Smooth muscle cell (in vitro differentiated cells): ENCODE data around the gene BCLAF3. TPM values are rescaled to one million over a fixed set of nuclear protein-coding genes. Genes with fewer than 3 reads are reported as not detected.

Experiments
- DNase-seq: peaks from one replicate; lab custom pipeline; 2025; ENCODE audit not compliant: unreplicated experiment; lab: John Stamatoyannopoulos, UW
- H2AFZ ChIP-seq: fragments of 200-600 bp; sonication (generic); 2 replicates; pipeline ENCODE4 v1.6.0; 2016; ENCODE audit warnings: antibody characterized with exemption, low read depth, mild to moderate bottlenecking
- H3F3A ChIP-seq: fragments of 200-600 bp; sonication (generic); 2 replicates; pipeline ENCODE4 v1.6.0; 2017; ENCODE audit warnings: antibody characterized with exemption, low read depth
- H3K27ac ChIP-seq: fragments of 200-600 bp; sonication (generic); 2 replicates; pipeline ENCODE4 v1.5.1; 2016; ENCODE audit warnings: low read depth, mild to moderate bottlenecking
- H3K27me3 ChIP-seq: fragments of 200-600 bp; sonication (generic); 2 replicates; pipeline ENCODE4 v1.6.1; 2016; ENCODE audit warnings: low read depth, mild to moderate bottlenecking
- H3K36me3 ChIP-seq: fragments of 200-600 bp; sonication (generic); 2 replicates; pipeline ENCODE4 v1.5.1; 2016; ENCODE audit warnings: low read depth
- H3K4me1 ChIP-seq: fragments of 200-600 bp; sonication (generic); 2 replicates; pipeline ENCODE4 v1.5.1; 2016; ENCODE audit warnings: low read depth
- H3K4me2 ChIP-seq: fragments of 200-600 bp; sonication (generic); 2 replicates; pipeline ENCODE4 v1.6.0; 2016; ENCODE audit warnings: mild to moderate bottlenecking
- H3K4me3 ChIP-seq: fragments of 200-600 bp; sonication (generic); 2 replicates; pipeline ENCODE4 v1.5.1; 2016; ENCODE audit warnings: mild to moderate bottlenecking
- H3K79me2 ChIP-seq: fragments of 200-600 bp; sonication (generic); 2 replicates; pipeline ENCODE4 v1.6.0; 2016; ENCODE audit warnings: low read depth, mild to moderate bottlenecking
- H3K9ac ChIP-seq: fragments of 200-600 bp; sonication (generic); 2 replicates; pipeline ENCODE4 v1.6.0; 2016; ENCODE audit warnings: low read depth
- H3K9me3 ChIP-seq: fragments of 200-600 bp; sonication (generic); replicated peaks from 2 replicates; pipeline ENCODE4 v1.5.1; 2016; ENCODE audit warnings: low read depth
- H4K20me1 ChIP-seq: fragments of 200-600 bp; sonication (generic); 2 replicates; pipeline ENCODE4 v1.6.0; 2016; ENCODE audit warnings: low read depth
- CTCF ChIP-seq: fragments of 200-600 bp; sonication (generic); IDR thresholded peaks from 2 replicates; pipeline ENCODE4 v1.5.1; 2017; ENCODE audit warnings: borderline replicate concordance, mild to moderate bottlenecking, antibody characterized with exemption; ENCODE audit not compliant: insufficient read depth, poor library complexity, severe bottlenecking
- WGBS: methylation state at CpG from one replicate; pipeline ENCODE4 v1.1.7; 2016; ENCODE audit warnings: low lambda C conversion rate; 5-methylcytosine and 5-hydroxymethylcytosine counted together
- polyA plus RNA-seq: library from polyadenylated mRNA; unstranded; fragments of >200 nt; fragmentation: Nextera tagmentation; extraction: Ambion mirVana; gene quantifications from 2 replicates; pipeline ENCODE4 v1.2.1, GENCODE V29; 2016
- total RNA-seq: library from RNA; depleted of rRNA; stranded (reverse); fragments of >200 nt; gene quantifications from 2 replicates; pipeline ENCODE4 v1.2.3, GENCODE V29; 2014

BCLAF3 gene
- total and polyA plus RNA-seq, 2 experiments from 2014 or later, result 1.7 to 5.0 TPM

GRCh38 chrX:20007962-20008622, 17.2 kb upstream of the BCLAF3 start:
- no peaks in the 10 kb centered on the region for H3K27me3 ChIP-seq
- TF ChIP-seq CTCF, result no peak
- 82% methylated on average over 7 of the region's 7 CpGs for WGBS

GRCh38 chrX:20005883-20006282, 15.0 kb upstream of the BCLAF3 start:
- Histone ChIP-seq H3K9me3 (no peaks in the 10 kb centered on the region), H3K4me3 (no peak overlapping the region), H3K79me2 (no peaks in the 10 kb centered on the region), H3K27ac (no peak overlapping the region), H3F3A (no peaks in the 10 kb centered on the region), H3K27me3 (no peaks in the 10 kb centered on the region), H4K20me1 (no peaks in the 10 kb centered on the region), H2AFZ (no peak overlapping the region), H3K36me3 (no peaks in the 10 kb centered on the region), H3K4me1 (no peaks in the 10 kb centered on the region), H3K9ac (no peak overlapping the region), H3K4me2 (no peak overlapping the region)
- no peak for DNase-seq
- WGBS, result 86% methylated on average over 2 of the region's 2 CpGs
- no peak for TF ChIP-seq CTCF

More at GRCh38 chrX:20007962-20008622, 17.2 kb upstream of the BCLAF3 start:
- Histone ChIP-seq H3K9me3 (no peaks in the 10 kb centered on the region), H2AFZ (no peak overlapping the region), H4K20me1 (no peaks in the 10 kb centered on the region), H3K27ac (no peak overlapping the region), H3K4me2 (no peak overlapping the region), H3K9ac (no peak overlapping the region), H3K36me3 (no peaks in the 10 kb centered on the region), H3K4me3 (no peak overlapping the region), H3K79me2 (no peaks in the 10 kb centered on the region), H3F3A (no peaks in the 10 kb centered on the region), H3K4me1 (no peaks in the 10 kb centered on the region)
- DNase-seq, result no peak

- TF ChIP-seq CTCF, result no peak
- H3F3A ChIP-seq, result no peaks in the 10 kb centered on the region
- H3K9me3 ChIP-seq, result no peaks in the 10 kb centered on the region
- H3K9ac ChIP-seq, result no peak overlapping the region
- H4K20me1 ChIP-seq, result no peaks in the 10 kb centered on the region
- no peak overlapping the region for H3K27ac ChIP-seq
- H3K4me3 ChIP-seq, result no peak overlapping the region
- no peaks in the 10 kb centered on the region for H3K27me3 ChIP-seq
- H3K4me1 ChIP-seq, result no peaks in the 10 kb centered on the region
- H3K36me3 ChIP-seq, result no peaks in the 10 kb centered on the region
- WGBS, result 80% methylated on average over 4 of the region's 4 CpGs
- no peak overlapping the region for H2AFZ ChIP-seq
- H3K4me2 ChIP-seq, result no peak overlapping the region
- no peaks in the 10 kb centered on the region for H3K79me2 ChIP-seq
- DNase-seq, result no peak
Observed at GRCh38 chrX:20001588-20001987, 10.7 kb upstream of the BCLAF3 start.

- Histone ChIP-seq H3K27ac (no peak overlapping the region), H3K9ac (no peak overlapping the region), H3K4me3 (peak overlapping the region; percentile 64), H2AFZ (peak overlapping the region; percentile 78), H3K27me3 (no peaks in the 10 kb centered on the region), H3K36me3 (no peaks in the 10 kb centered on the region), H4K20me1 (no peaks in the 10 kb centered on the region), H3K4me2 (peak overlapping the region; percentile 78), H3K9me3 (no peaks in the 10 kb centered on the region), H3K4me1 (no peaks in the 10 kb centered on the region), H3K79me2 (peaks cover 3% of the 10 kb centered on the region), H3F3A (no peaks in the 10 kb centered on the region)
- WGBS, result 86% methylated on average over 6 of the region's 6 CpGs
- TF ChIP-seq CTCF, result no peak
- DNase-seq, result no peak
Observed at GRCh38 chrX:19991350-19991718, 473 bp upstream of the BCLAF3 start.
